SK-MEL-5 (cell line): ENCODE results near the gene E4F1. TPM values are rescaled to one million over a fixed set of nuclear protein-coding genes. Genes with fewer than 3 reads are reported as not detected.

ENCODE experiments used
- DNase-seq: peaks from one replicate; pipeline ENCODE4 v3.0.0-alpha.2; 2016; ENCODE audit warnings: low read depth, low spot score
- in situ Hi-C: cut with HindIII; loops from 2 replicates; pipeline ENCODE4 v1.10.0; 2016; ENCODE audit warnings: low sequenced_read_pairs, high pct_unique_total_duplicates, low pct_unique_long_range_greater_than_20kb
- polyA plus RNA-seq, 2 experiments: library from polyadenylated mRNA; depleted of rRNA; stranded (reverse); fragments of >200 nt; gene quantifications; 2 replicates each; pipeline ENCODE4 v1.2.3, GENCODE V29; 2015
- total RNA-seq: library from RNA; depleted of rRNA; stranded (reverse); fragments of >200 nt; shearing (Covaris generic); gene quantifications from 2 replicates; pipeline ENCODE4 v1.2.3, GENCODE V29; 2014; rRNA removed

Gene E4F1
- 17.5 and 19.0 TPM in 2 replicates for total RNA-seq
- polyA plus RNA-seq (2015; cell fraction: cytosol; rRNA removed): 20.6 and 21.5 TPM in 2 replicates
- 150 and 188 TPM in 2 replicates for polyA plus RNA-seq (2015; cell fraction: nucleus; rRNA removed)

- peak; percentile 98 for DNase-seq
- in situ Hi-C loops: no loop called here
Observed at GRCh38 chr16:2223221-2223941, at the start of gene E4F1. TSS of gene E4F1 (plus strand) at chr16:2223591. CDS start at chr16:2223614, 23 bp downstream.

- in situ Hi-C loops: no loop called here
- no peak for DNase-seq
Observed at GRCh38 chr16:2173916-2174315, 49.5 kb upstream of the E4F1 start.

GRCh38 chr16:2174396-2175131 lies 48.8 kb upstream of the E4F1 start:
- in situ Hi-C loops: no loop called here
- no peak for DNase-seq

- no peak for DNase-seq
Observed at GRCh38 chr16:2175454-2175853, 47.9 kb upstream of the E4F1 start.

GRCh38 chr16:2176047-2176446 lies 47.3 kb upstream of the E4F1 start:
- DNase-seq: no peak
- in situ Hi-C loops: no loop called here

More at GRCh38 chr16:2175454-2175853, 47.9 kb upstream of the E4F1 start:
- in situ Hi-C loops: no loop called here

- DNase-seq: no peak
- in situ Hi-C loops: no loop called here
Observed at GRCh38 chr16:2177101-2177500, 46.3 kb upstream of the E4F1 start.

- no peak for DNase-seq
- in situ Hi-C loops: no loop called here
Observed at GRCh38 chr16:2177561-2177960, 45.8 kb upstream of the E4F1 start.

- in situ Hi-C loops: no loop called here
Observed at GRCh38 chr16:2178321-2179106, 44.9 kb upstream of the E4F1 start.

GRCh38 chr16:2179107-2179501 lies 44.3 kb upstream of the E4F1 start:
- no peak for DNase-seq
- in situ Hi-C loops: no loop called here

More at GRCh38 chr16:2178321-2179106, 44.9 kb upstream of the E4F1 start:
- DNase-seq: no peak

- DNase-seq: no peak
- in situ Hi-C loops: no loop called here
Observed at GRCh38 chr16:2179576-2179975, 43.8 kb upstream of the E4F1 start.

GRCh38 chr16:2180461-2180860 lies 42.9 kb upstream of the E4F1 start:
- in situ Hi-C loops: no loop called here
- no peak for DNase-seq

GRCh38 chr16:2180962-2181923 lies 42.1 kb upstream of the E4F1 start:
- no peak for DNase-seq
- in situ Hi-C loops: no loop called here

GRCh38 chr16:2181952-2182351 lies 41.4 kb upstream of the E4F1 start:
- no peak for DNase-seq
- in situ Hi-C loops: no loop called here

GRCh38 chr16:2183671-2184070 lies 39.7 kb upstream of the E4F1 start:
- in situ Hi-C loops: no loop called here
- no peak for DNase-seq

- no peak for DNase-seq
- in situ Hi-C loops: no loop called here
Observed at GRCh38 chr16:2184346-2184745, 39.0 kb upstream of the E4F1 start.

- DNase-seq: no peak
- in situ Hi-C loops: no loop called here
Observed at GRCh38 chr16:2184962-2185361, 38.4 kb upstream of the E4F1 start.

GRCh38 chr16:2186064-2186463 lies 37.3 kb upstream of the E4F1 start:
- no peak for DNase-seq
- in situ Hi-C loops: no loop called here
